Neural progenitor cell (in vitro differentiated cells): ENCODE data around the gene CASP4.

ENCODE experiments used
- EZH2 ChIP-seq: fragments of 200-600 bp; sonication (generic); IDR thresholded peaks from 2 replicates; pipeline ENCODE4 v1.6.1; 2017; ENCODE audit warnings: antibody characterized with exemption, mild to moderate bottlenecking, moderate library complexity
- EZH2phosphoT487 ChIP-seq: fragments of 200-600 bp; sonication (generic); IDR thresholded peaks from 2 replicates; pipeline ENCODE4 v1.6.1; 2017; ENCODE audit warnings: antibody characterized with exemption
- TF ChIP-seq, protein P1 (sequence below): fragments of 200-600 bp; sonication (generic); IDR thresholded peaks from 2 replicates; pipeline ENCODE4 v1.5.1; 2017; ENCODE audit warnings: antibody characterized with exemption, mild to moderate bottlenecking

DNA sequence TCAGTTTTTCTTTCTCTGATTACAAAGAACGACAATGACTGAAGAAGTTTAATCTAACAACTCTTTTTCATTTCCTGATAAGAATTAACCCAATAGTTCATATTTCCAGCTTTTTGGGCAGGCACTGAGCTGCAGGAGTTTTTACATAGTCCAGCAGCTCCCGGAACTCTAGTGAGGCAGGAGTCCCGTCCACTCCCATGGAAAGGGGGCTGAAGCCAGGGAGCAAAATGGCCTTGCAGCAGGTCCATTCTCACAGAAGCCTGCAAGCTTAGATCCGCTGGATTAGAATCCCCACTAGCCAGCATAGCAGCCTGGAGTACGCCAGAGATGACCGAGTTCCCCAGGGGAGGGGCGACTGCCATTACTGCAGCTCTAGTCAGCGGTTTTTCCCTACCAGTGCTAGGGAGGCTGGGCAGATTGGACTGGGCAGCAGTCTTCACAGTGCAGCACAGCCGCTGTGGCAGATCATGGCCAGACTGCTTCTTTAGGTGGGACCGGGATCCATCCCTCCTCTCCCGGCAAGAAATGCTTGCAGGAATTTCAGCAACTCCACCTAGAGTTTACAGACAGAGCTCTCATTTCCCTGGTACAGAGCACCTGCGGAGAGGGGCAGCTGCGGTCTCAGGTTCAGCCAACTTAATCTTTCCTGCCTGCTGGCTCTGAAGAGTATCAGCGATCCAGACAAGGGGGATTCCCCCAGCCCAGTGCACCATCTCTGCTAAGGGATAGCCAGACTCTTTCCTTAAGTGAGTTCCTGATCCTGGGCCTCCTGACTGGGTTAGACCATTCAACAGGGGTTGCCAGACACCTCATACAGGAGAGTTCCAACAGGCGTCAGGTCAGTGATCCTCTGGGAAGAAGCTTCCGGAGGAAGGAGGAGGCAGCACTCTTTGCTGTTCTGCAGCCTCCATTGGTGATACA, 742 bp upstream of the CASP4 start:
- TF ChIP-seq EZH2phosphoT487 (no peak), EZH2 (no peak)
- TF ChIP-seq, protein P1, sequence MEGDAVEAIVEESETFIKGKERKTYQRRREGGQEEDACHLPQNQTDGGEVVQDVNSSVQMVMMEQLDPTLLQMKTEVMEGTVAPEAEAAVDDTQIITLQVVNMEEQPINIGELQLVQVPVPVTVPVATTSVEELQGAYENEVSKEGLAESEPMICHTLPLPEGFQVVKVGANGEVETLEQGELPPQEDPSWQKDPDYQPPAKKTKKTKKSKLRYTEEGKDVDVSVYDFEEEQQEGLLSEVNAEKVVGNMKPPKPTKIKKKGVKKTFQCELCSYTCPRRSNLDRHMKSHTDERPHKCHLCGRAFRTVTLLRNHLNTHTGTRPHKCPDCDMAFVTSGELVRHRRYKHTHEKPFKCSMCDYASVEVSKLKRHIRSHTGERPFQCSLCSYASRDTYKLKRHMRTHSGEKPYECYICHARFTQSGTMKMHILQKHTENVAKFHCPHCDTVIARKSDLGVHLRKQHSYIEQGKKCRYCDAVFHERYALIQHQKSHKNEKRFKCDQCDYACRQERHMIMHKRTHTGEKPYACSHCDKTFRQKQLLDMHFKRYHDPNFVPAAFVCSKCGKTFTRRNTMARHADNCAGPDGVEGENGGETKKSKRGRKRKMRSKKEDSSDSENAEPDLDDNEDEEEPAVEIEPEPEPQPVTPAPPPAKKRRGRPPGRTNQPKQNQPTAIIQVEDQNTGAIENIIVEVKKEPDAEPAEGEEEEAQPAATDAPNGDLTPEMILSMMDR = no peak
